BLaER1 treated with 17β-estradiol and CSF1 and Interleukin-3, amounts not matched to agents 10 nM and 100 nM (cell line): ENCODE results near the gene PTPRD.

Source experiments
- H3K27ac ChIP-seq, 11 experiments: shearing (Covaris generic); formaldehyde crosslinking; 2 replicates each; pipeline ENCODE4 v1.8.1; 2022
- H3K27me3 ChIP-seq, 11 experiments: shearing (Covaris generic); formaldehyde crosslinking; 2 replicates each; pipeline ENCODE4 v1.8.1; 2022
- H3K36me3 ChIP-seq, 11 experiments: shearing (Covaris generic); formaldehyde crosslinking; 2 replicates each; pipeline ENCODE4 v1.8.1; 2022
- H3K4me1 ChIP-seq, 10 experiments: shearing (Covaris generic); formaldehyde crosslinking; 2 replicates each; pipeline ENCODE4 v1.8.1; 2022
- H3K4me2 ChIP-seq, 11 experiments: shearing (Covaris generic); formaldehyde crosslinking; 2 replicates each; pipeline ENCODE4 v1.8.1; 2022
- H3K4me3 ChIP-seq, 10 experiments: shearing (Covaris generic); formaldehyde crosslinking; 2 replicates each; pipeline ENCODE4 v1.8.1; 2022
- H3K9ac ChIP-seq, 11 experiments: shearing (Covaris generic); formaldehyde crosslinking; 2 replicates each; pipeline ENCODE4 v1.8.1; 2022
- H3K9me3 ChIP-seq, 11 experiments: shearing (Covaris generic); formaldehyde crosslinking; replicated peaks in 1 of 11; 2 replicates each; pipeline ENCODE4 v1.8.1; 2022
- H4K20me1 ChIP-seq, 11 experiments: shearing (Covaris generic); formaldehyde crosslinking; 2 replicates each; pipeline ENCODE4 v1.8.1; 2022
- Cebpa-rat ChIP-seq, 11 experiments: shearing (Covaris generic); IDR thresholded peaks; 2 replicates each; pipeline ENCODE4 v1.8.1; 2022

Gene PTPRD

GRCh38 chr9:8852301-8852864, 1760.4 kb downstream of the PTPRD start:
- Histone ChIP-seq H3K9ac (no peak overlapping the region), H3K9me3 (no peaks in the 10 kb centered on the region), H3K36me3 (no peaks in the 10 kb centered on the region), H3K27ac (no peak overlapping the region), H4K20me1 (no peaks in the 10 kb centered on the region), H3K4me2 (no peak overlapping the region), H3K4me1 (peaks cover 10 to 20% (median 14%) of the 10 kb centered on the region in 10 experiments; a peak in 17 of 20 replicates), H3K4me3 (no peak overlapping the region), H3K27me3 (peaks cover 0 to 19% (median 3%) of the 10 kb centered on the region in 11 experiments; a peak in 12 of 22 replicates)
- TF ChIP-seq Cebpa-rat (IDR thresholded peaks at IDR 0.05) = no peak

- Histone ChIP-seq H3K4me1 (peaks cover 0 to 6% (median 1%) of the 10 kb centered on the region in 10 experiments; a peak in 7 of 20 replicates), H3K4me2 (no peak overlapping the region)
These were observed 1761.9 kb downstream of the PTPRD start for GRCh38 chr9:8850914-8851313.

GRCh38 chr9:8845808-8846207, 1767.0 kb downstream of the PTPRD start:
- Histone ChIP-seq H3K9ac (no peak overlapping the region), H3K4me2 (no peak overlapping the region), H3K27ac (no peak overlapping the region), H3K9me3 (peaks cover 0 to 6% (median 0%) of the 10 kb centered on the region in 11 experiments; a peak in 1 of 22 replicates), H4K20me1 (no peaks in the 10 kb centered on the region), H3K4me3 (no peak overlapping the region), H3K4me1 (no peaks in the 10 kb centered on the region), H3K36me3 (no peaks in the 10 kb centered on the region), H3K27me3 (no peaks in the 10 kb centered on the region)
- no peak for TF ChIP-seq Cebpa-rat (IDR thresholded peaks at IDR 0.05)

More at GRCh38 chr9:8850914-8851313, 1761.9 kb downstream of the PTPRD start:
- Histone ChIP-seq H3K9me3 (no peaks in the 10 kb centered on the region), H3K4me3 (no peak overlapping the region), H3K36me3 (no peaks in the 10 kb centered on the region), H3K27me3 (peaks cover 0 to 4% (median 0%) of the 10 kb centered on the region in 11 experiments; a peak in 2 of 22 replicates), H4K20me1 (no peaks in the 10 kb centered on the region), H3K27ac (no peak overlapping the region), H3K9ac (no peak overlapping the region)
- TF ChIP-seq Cebpa-rat (IDR thresholded peaks at IDR 0.05) = no peak

GRCh38 chr9:8845376-8845775, 1767.4 kb downstream of the PTPRD start:
- Histone ChIP-seq H3K27me3 (no peaks in the 10 kb centered on the region), H3K9me3 (peaks cover 0 to 6% (median 0%) of the 10 kb centered on the region in 11 experiments; a peak in 1 of 22 replicates), H3K36me3 (no peaks in the 10 kb centered on the region), H4K20me1 (no peaks in the 10 kb centered on the region), H3K4me3 (no peak overlapping the region), H3K9ac (no peak overlapping the region), H3K27ac (no peak overlapping the region), H3K4me2 (no peak overlapping the region), H3K4me1 (no peaks in the 10 kb centered on the region)
- no peak for TF ChIP-seq Cebpa-rat (IDR thresholded peaks at IDR 0.05)

GRCh38 chr9:8844549-8844948, 1768.3 kb downstream of the PTPRD start:
- no peak overlapping the region for H3K4me3 ChIP-seq
- no peak for TF ChIP-seq Cebpa-rat (IDR thresholded peaks at IDR 0.05)
- H4K20me1 ChIP-seq = no peaks in the 10 kb centered on the region

GRCh38 chr9:8842402-8843193, 1770.2 kb downstream of the PTPRD start:
- Histone ChIP-seq H3K36me3 (no peaks in the 10 kb centered on the region), H4K20me1 (no peaks in the 10 kb centered on the region), H3K27ac (no peak overlapping the region), H3K9me3 (peaks cover 0 to 6% (median 0%) of the 10 kb centered on the region in 11 experiments; a peak in 1 of 22 replicates), H3K9ac (no peak overlapping the region), H3K4me1 (no peaks in the 10 kb centered on the region), H3K4me3 (no peak overlapping the region), H3K4me2 (no peak overlapping the region), H3K27me3 (no peaks in the 10 kb centered on the region)
- no peak for TF ChIP-seq Cebpa-rat (IDR thresholded peaks at IDR 0.05)

More at GRCh38 chr9:8844549-8844948, 1768.3 kb downstream of the PTPRD start:
- no peaks in the 10 kb centered on the region for H3K36me3 ChIP-seq
- no peaks in the 10 kb centered on the region for H3K4me1 ChIP-seq
- H3K27ac ChIP-seq = no peak overlapping the region
- H3K4me2 ChIP-seq = no peak overlapping the region
- no peak overlapping the region for H3K9ac ChIP-seq
- peaks cover 0 to 6% (median 0%) of the 10 kb centered on the region in 11 experiments; a peak in 1 of 22 replicates for H3K9me3 ChIP-seq
- no peaks in the 10 kb centered on the region for H3K27me3 ChIP-seq

- Histone ChIP-seq H3K9ac (no peak overlapping the region), H3K27ac (no peak overlapping the region), H3K9me3 (no peaks in the 10 kb centered on the region), H4K20me1 (no peaks in the 10 kb centered on the region), H3K4me1 (peaks cover 0 to under 1% (median 0%) of the 10 kb centered on the region in 10 experiments; a peak in 1 of 20 replicates), H3K36me3 (no peaks in the 10 kb centered on the region), H3K27me3 (no peaks in the 10 kb centered on the region), H3K4me2 (no peak overlapping the region), H3K4me3 (no peak overlapping the region)
- TF ChIP-seq Cebpa-rat (IDR thresholded peaks at IDR 0.05) = no peak
These were observed 1774.7 kb downstream of the PTPRD start for GRCh38 chr9:8838136-8838535.

GRCh38 chr9:8835291-8835690, 1777.5 kb downstream of the PTPRD start:
- H4K20me1 ChIP-seq = no peaks in the 10 kb centered on the region
- no peaks in the 10 kb centered on the region for H3K9me3 ChIP-seq
- no peak for TF ChIP-seq Cebpa-rat (IDR thresholded peaks at IDR 0.05)
- H3K27me3 ChIP-seq = no peaks in the 10 kb centered on the region
- no peak overlapping the region for H3K27ac ChIP-seq
- H3K4me3 ChIP-seq = no peak overlapping the region
- H3K36me3 ChIP-seq = no peaks in the 10 kb centered on the region
- H3K4me2 ChIP-seq = no peak overlapping the region
- peaks cover 0 to 10% (median 0%) of the 10 kb centered on the region in 10 experiments; a peak in 1 of 20 replicates for H3K4me1 ChIP-seq
- no peak overlapping the region for H3K9ac ChIP-seq

GRCh38 chr9:8832955-8833354, 1779.8 kb downstream of the PTPRD start:
- H3K9me3 ChIP-seq = no peaks in the 10 kb centered on the region
- no peak overlapping the region for H3K4me2 ChIP-seq
- no peaks in the 10 kb centered on the region for H3K36me3 ChIP-seq
- no peak overlapping the region for H3K27ac ChIP-seq
- no peak overlapping the region for H3K4me3 ChIP-seq
- H3K9ac ChIP-seq = no peak overlapping the region
- H3K27me3 ChIP-seq = no peaks in the 10 kb centered on the region
- no peaks in the 10 kb centered on the region for H4K20me1 ChIP-seq
- no peak for TF ChIP-seq Cebpa-rat (IDR thresholded peaks at IDR 0.05)
- H3K4me1 ChIP-seq = peaks cover 0 to 10% (median 0%) of the 10 kb centered on the region in 10 experiments; a peak in 1 of 20 replicates
